SU-DHL-6 (cell line): ENCODE data around the gene PPFIBP1.

Source experiments
- EZH2phosphoT487 ChIP-seq: fragments of 200-600 bp; sonication (generic), shearing (Covaris generic); conservative IDR thresholded peaks from 2 replicates; pipeline ENCODE4 v1.6.1; 2018; ENCODE audit warnings: mild to moderate bottlenecking, antibody characterized with exemption, low read length, moderate library complexity, mixed read lengths
- TF ChIP-seq, protein P1 (sequence below): fragments of 200-600 bp; sonication (generic); IDR thresholded peaks from one replicate; pipeline ENCODE4 v1.5.1; 2017; ENCODE audit warnings: antibody characterized with exemption, mild to moderate bottlenecking, low read length, moderate library complexity; ENCODE audit not compliant: insufficient read depth, poor library complexity, severe bottlenecking

DNA sequence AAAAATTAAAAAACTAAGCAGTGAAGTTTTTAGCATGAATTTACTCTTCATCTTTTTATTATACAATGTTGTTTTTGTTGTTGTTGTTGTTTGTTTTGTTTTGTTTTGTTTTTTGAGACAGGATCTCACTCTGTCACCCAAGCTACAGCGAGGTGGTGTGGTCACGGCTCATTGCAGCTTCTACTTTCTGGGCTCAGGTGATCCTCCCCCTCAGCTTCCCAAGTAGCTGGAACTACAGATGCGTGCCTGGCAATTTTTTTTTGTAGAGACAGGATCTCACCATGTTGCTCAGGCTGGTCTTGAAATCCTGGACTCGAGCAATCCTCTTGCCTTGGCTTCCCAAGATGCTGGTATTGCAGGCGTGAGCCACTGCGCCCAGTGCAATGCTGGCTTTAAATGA, 11.3 kb downstream of the PPFIBP1 start:
- TF ChIP-seq, protein P1, sequence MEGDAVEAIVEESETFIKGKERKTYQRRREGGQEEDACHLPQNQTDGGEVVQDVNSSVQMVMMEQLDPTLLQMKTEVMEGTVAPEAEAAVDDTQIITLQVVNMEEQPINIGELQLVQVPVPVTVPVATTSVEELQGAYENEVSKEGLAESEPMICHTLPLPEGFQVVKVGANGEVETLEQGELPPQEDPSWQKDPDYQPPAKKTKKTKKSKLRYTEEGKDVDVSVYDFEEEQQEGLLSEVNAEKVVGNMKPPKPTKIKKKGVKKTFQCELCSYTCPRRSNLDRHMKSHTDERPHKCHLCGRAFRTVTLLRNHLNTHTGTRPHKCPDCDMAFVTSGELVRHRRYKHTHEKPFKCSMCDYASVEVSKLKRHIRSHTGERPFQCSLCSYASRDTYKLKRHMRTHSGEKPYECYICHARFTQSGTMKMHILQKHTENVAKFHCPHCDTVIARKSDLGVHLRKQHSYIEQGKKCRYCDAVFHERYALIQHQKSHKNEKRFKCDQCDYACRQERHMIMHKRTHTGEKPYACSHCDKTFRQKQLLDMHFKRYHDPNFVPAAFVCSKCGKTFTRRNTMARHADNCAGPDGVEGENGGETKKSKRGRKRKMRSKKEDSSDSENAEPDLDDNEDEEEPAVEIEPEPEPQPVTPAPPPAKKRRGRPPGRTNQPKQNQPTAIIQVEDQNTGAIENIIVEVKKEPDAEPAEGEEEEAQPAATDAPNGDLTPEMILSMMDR, result no peak
- TF ChIP-seq EZH2phosphoT487, result no peak
